ENCODE data around the gene TMEM272.

- no peak for TF ChIP-seq CTCF (IDR thresholded peaks at IDR 0.05)
- TF ChIP-seq EZH2phosphoT487 (IDR thresholded peaks at IDR 0.05), result no peak
These were observed 1.4 kb downstream of the TMEM272 start for GRCh38 chr13:51843529-51843928.
